WTC11 (cell line): ENCODE results near the gene BAMBI.

ENCODE experiments used
- CTCF ChIP-seq: fragments of 200-600 bp; IDR thresholded peaks from 2 replicates; pipeline ENCODE4 v1.8.0; 2022; ENCODE audit warnings: antibody characterized with exemption
- EMX1 ChIP-seq: fragments of 250-450 bp; sonication (Bioruptor Pico); IDR thresholded peaks from 2 replicates; pipeline ENCODE4 v1.8.0; 2021; ENCODE audit warnings: mild to moderate bottlenecking
- NR1H2 ChIP-seq: sonication (generic); formaldehyde crosslinking; IDR thresholded peaks from 2 replicates; pipeline ENCODE4 v1.9.0; 2021; ENCODE audit warnings: mild to moderate bottlenecking, moderate library complexity, missing genetic modification reagents
- NR2C2 ChIP-seq: sonication (generic); formaldehyde crosslinking; IDR thresholded peaks from 2 replicates; pipeline ENCODE4 v1.8.0; 2022; ENCODE audit warnings: mild to moderate bottlenecking, missing genetic modification reagents
- TF ChIP-seq, protein P1 (sequence below): sonication (generic); formaldehyde crosslinking; IDR thresholded peaks from 2 replicates; pipeline ENCODE4 v1.8.1; 2022; ENCODE audit warnings: missing genetic modification reagents, borderline replicate concordance

DNA sequence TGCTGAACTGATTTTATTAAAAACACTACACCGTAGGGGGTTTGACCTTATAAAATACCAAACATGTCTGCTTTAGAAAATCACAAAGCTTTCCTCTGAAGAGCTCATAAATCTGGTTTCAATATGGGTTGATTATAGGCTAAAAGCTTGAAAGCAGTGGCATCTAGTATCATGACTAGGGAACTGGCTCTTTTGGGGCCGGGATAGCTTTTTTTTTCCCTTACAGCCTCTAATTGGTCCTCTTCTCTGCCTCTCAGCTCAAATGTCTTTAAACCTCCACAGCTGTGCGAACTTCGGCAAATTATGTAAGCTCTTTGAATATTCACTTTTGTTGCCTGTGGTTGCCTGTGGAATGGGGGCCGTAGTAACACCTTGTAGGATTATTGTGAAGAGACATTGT, 8.4 kb downstream of the BAMBI start:
- TF ChIP-seq, protein P1, sequence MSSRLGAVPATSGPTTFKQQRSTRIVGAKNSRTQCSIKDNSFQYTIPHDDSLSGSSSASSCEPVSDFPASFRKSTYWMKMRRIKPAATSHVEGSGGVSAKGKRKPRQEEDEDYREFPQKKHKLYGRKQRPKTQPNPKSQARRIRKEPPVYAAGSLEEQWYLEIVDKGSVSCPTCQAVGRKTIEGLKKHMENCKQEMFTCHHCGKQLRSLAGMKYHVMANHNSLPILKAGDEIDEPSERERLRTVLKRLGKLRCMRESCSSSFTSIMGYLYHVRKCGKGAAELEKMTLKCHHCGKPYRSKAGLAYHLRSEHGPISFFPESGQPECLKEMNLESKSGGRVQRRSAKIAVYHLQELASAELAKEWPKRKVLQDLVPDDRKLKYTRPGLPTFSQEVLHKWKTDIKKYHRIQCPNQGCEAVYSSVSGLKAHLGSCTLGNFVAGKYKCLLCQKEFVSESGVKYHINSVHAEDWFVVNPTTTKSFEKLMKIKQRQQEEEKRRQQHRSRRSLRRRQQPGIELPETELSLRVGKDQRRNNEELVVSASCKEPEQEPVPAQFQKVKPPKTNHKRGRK (CRISPR knock-in tag) = no peak
- TF ChIP-seq CTCF = no peak
- no peak for TF ChIP-seq NR1H2 (CRISPR knock-in tag)
- no peak for TF ChIP-seq EMX1 (CRISPR knock-in tag)
- no peak for TF ChIP-seq NR2C2
